ENCODE data around the gene ST3GAL5. TPM values are rescaled to one million over a fixed set of nuclear protein-coding genes. Genes with fewer than 3 reads are reported as not detected.

ST3GAL5 gene
- total RNA-seq, 1 donor from 2014 or later, result 16.0 TPM

DNA sequence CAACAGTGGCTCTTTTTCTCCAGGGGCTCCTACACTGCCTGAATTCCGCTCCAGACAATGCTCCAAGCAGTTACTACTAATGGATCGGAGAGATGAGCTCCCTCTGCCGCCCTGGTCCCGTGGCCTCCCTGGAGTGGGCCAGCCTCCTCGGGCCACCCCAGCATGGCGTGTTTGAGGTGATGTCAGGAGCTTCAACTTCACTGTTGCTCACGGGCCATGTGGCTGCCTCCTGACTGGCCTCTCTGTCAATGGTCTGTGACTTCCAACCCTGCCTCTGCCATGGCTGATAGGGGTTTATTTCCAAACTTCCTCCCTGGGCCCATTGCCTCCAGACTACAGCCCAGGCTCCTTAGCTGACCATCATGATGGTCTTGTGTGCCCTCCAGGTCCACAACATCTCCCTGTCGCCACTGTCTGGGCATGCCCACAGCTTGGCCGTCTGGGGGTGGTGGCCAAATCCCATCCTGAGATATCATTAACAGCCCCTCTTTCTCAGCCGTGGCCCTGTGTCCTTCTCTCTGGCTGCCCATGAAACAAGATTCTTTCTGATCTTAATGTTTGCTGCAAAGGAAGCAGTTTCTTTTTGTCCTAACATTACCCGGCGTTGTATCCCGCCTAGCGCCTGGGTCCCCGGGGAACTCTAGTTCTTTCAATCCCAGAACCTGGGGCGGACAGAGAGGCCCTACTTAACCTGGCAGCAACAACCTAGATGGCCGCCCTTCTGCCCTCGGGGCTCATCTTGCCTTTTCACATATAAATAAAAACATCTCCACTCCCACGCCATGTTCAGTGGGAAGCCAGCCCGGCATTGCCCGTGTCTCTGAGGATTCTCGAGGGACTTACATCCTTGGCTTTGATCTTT lies 96.9 kb downstream of the ST3GAL5 start:
- Mint-ChIP-seq H3K4me3 (no peak overlapping the region), H3K27me3 (ENCODE audit: low read depth) (no peaks in the 10 kb centered on the region), H3K4me1 (peaks cover 52% of the 10 kb centered on the region), H3K27ac (ENCODE audit: unreplicated experiment) (peak overlapping the region; percentile 79), H3K9me3 (no peaks in the 10 kb centered on the region), H3K36me3 (ENCODE audit: low read depth) (no peaks in the 10 kb centered on the region)
- DNase-seq (ENCODE audit: low read depth, low spot score), result no peak
- TF ChIP-seq, protein P1, sequence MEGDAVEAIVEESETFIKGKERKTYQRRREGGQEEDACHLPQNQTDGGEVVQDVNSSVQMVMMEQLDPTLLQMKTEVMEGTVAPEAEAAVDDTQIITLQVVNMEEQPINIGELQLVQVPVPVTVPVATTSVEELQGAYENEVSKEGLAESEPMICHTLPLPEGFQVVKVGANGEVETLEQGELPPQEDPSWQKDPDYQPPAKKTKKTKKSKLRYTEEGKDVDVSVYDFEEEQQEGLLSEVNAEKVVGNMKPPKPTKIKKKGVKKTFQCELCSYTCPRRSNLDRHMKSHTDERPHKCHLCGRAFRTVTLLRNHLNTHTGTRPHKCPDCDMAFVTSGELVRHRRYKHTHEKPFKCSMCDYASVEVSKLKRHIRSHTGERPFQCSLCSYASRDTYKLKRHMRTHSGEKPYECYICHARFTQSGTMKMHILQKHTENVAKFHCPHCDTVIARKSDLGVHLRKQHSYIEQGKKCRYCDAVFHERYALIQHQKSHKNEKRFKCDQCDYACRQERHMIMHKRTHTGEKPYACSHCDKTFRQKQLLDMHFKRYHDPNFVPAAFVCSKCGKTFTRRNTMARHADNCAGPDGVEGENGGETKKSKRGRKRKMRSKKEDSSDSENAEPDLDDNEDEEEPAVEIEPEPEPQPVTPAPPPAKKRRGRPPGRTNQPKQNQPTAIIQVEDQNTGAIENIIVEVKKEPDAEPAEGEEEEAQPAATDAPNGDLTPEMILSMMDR (conservative IDR thresholded peaks at IDR 0.05), result no peak

DNA sequence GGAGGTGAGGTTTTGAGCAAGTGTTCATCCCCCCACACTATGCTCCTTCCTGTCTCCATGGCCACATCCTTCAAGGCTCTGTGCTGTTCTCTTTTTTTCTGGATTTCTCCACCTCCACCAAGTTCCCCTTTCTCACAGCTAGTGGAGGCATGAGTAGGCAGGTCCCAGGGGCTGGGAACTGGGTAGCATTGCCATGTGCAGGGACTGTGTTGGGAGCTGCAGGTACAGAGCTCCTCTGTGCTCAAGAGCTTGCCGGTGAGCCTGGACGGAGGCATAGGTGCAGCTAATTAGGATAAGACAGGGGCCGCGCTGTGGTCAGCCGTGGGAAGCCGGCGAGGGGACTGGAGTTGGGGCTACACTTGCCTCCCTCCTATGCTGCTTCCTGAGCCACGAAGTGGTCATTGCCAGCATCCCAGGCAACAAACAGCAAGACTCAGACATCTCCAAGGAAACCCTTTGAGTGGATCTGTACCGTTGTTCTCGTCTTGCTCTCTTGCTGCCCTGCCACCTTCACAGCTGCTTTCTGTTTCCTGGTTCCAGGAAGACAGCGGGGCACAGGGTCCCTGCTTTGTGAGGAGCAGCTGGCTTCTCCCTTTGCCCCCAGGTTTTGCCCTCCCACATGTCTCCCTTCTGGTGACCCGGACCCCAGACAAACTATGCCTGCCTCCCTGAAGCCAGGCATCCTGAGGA lies 98.1 kb downstream of the ST3GAL5 start:
- H3K4me1 Mint-ChIP-seq, result peaks cover 45% of the 10 kb centered on the region
- H3K36me3 Mint-ChIP-seq (ENCODE audit: low read depth), result no peaks in the 10 kb centered on the region
- H3K27me3 Mint-ChIP-seq (ENCODE audit: low read depth), result no peaks in the 10 kb centered on the region
- H3K27ac Mint-ChIP-seq (ENCODE audit: unreplicated experiment), result peak overlapping the region; percentile 89
- TF ChIP-seq, protein P1 (conservative IDR thresholded peaks at IDR 0.05), result no peak
- no peaks in the 10 kb centered on the region for H3K9me3 Mint-ChIP-seq
- no peak for DNase-seq (ENCODE audit: low read depth, low spot score)
- no peak overlapping the region for H3K4me3 Mint-ChIP-seq

DNA sequence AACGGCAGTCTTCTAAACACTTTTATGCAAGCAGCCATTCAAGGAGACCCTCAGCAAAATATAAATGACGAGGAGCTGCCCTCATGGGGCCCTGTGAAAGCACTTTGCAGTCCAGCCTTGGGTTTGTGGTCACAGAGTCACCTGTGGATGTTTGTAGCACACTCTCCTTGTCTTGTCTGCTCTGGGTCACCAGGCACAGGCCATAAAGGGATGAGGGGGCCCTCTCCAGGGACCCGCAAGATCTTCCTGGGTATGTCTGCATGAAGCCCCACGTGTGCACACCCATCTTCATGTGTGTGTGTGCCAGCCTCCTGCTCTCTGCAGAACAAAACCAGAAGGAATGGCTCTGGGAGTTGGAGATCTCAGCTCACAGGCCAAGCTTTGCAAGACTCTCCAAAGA lies 98.8 kb downstream of the ST3GAL5 start:
- Mint-ChIP-seq H3K9me3 (no peaks in the 10 kb centered on the region), H3K36me3 (ENCODE audit: low read depth) (no peaks in the 10 kb centered on the region), H3K27ac (ENCODE audit: unreplicated experiment) (no peak overlapping the region), H3K4me1 (peaks cover 43% of the 10 kb centered on the region), H3K4me3 (no peak overlapping the region), H3K27me3 (ENCODE audit: low read depth) (no peaks in the 10 kb centered on the region)
- TF ChIP-seq, protein P1 (conservative IDR thresholded peaks at IDR 0.05), result no peak
- no peak for DNase-seq (ENCODE audit: low read depth, low spot score)

DNA sequence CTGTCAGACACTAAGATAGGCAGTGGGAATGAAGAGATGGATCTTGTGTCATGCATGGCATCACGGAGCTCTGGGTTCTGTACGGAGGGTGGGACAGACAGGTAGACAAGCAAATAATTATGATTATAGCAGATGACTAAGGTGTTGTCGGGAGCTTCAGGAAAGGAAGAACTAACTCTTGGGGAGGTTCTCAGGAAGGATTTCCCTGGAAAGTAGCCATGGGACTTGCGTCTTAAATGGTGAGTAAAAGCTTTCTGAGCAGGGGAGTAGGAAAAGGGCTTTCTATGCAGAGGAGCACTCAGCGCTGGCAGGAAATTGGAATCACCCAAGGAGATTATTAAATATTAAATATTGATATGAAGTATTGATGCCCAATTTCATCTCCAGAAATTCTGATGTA lies 99.5 kb downstream of the ST3GAL5 start:
- Mint-ChIP-seq H3K4me1 (peaks cover 41% of the 10 kb centered on the region), H3K36me3 (ENCODE audit: low read depth) (no peaks in the 10 kb centered on the region), H3K9me3 (no peaks in the 10 kb centered on the region), H3K4me3 (no peak overlapping the region), H3K27me3 (ENCODE audit: low read depth) (no peaks in the 10 kb centered on the region), H3K27ac (ENCODE audit: unreplicated experiment) (no peak overlapping the region)
- TF ChIP-seq, protein P1 (conservative IDR thresholded peaks at IDR 0.05), result no peak
- no peak for DNase-seq (ENCODE audit: low read depth, low spot score)

DNA sequence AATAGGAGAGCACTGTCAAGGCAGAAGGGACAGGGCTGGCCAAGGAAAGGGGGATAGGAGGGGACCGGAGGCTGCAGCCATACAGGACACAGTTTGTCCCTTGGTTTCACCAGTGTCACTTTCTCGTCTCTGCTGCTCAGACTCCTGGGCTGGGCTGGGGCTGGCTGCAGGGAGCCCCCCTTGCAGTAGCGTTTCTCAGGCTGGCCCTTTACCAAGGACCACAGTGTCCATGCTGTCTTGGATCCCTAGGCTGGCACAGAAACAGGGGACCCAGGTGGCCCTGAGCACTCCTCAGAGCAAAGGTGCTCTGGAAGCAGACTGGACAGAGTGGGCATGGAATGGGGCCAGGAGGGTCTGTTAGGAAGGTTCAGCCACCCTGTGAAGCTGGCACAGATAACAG lies 100.2 kb downstream of the ST3GAL5 start:
- H3K9me3 Mint-ChIP-seq, result no peaks in the 10 kb centered on the region
- H3K4me1 Mint-ChIP-seq, result peaks cover 36% of the 10 kb centered on the region
- no peak overlapping the region for H3K4me3 Mint-ChIP-seq
- H3K36me3 Mint-ChIP-seq (ENCODE audit: low read depth), result no peaks in the 10 kb centered on the region
- TF ChIP-seq, protein P1 (conservative IDR thresholded peaks at IDR 0.05), result no peak
- no peaks in the 10 kb centered on the region for H3K27me3 Mint-ChIP-seq (ENCODE audit: low read depth)
- H3K27ac Mint-ChIP-seq (ENCODE audit: unreplicated experiment), result no peak overlapping the region
- DNase-seq (ENCODE audit: low read depth, low spot score), result no peak

All from neural crest cell (in vitro differentiated cells).